ENCODE data around the gene HOXA4.

Gene HOXA4

DNA sequence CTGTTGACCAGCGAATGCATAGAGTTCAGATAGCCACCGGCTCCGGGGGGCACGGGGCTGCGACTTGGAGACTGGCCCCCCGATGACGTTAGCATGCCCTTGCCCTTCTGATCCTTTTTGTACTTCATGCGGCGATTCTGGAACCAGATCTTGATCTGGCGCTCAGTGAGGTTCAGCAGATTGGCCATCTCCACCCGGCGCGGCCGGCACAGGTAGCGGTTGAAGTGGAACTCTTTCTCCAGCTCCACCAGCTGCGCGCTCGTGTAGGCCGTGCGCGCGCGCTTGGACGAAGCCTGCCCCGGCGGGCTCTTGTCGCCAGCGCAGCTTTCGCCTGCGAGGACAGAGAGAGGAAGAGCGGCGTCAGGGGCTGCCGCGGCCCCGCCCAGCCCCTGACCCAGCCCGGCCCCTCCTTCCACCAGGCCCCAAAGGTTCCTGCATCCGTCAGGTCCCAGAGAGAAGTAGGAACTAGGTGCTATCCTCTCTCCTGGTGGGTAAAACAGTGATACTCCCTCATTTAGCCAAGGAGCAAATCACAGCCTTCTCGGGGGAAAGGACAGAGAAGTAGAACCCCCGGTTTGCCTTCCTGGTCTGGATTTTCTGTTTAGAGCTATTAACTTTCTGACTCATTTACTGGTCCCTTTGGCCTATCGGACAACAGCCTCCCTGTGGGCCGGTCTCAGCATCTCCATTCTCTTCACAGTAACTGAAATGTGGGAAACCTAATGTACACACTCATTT lies 22.0 kb downstream of the HOXA4 start:
- peak overlapping the region; percentile 96 for H2BK5ac ChIP-seq (ENCODE audit: low read depth, low read length, poor library complexity, severe bottlenecking)
- H3K23ac ChIP-seq (ENCODE audit: low read length in 2 of 2), result peak overlapping the region in 1 of 2 experiments; percentile 35
- H3K4ac ChIP-seq (ENCODE audit: low read depth in 1 of 2, low read length in 2 of 2), result peak overlapping the region in 1 of 2 experiments; percentile 63
- peak overlapping the region in 1 of 2 experiments; percentile 84 for H2BK12ac ChIP-seq (ENCODE audit: low read length in 2 of 2)
- H4K91ac ChIP-seq (ENCODE audit: low read length), result peak overlapping the region; percentile 66
- no peak overlapping the region for H2BK120ac ChIP-seq (ENCODE audit: low read depth, low read length)
- peaks cover 6 to 26% of the 10 kb centered on the region in 2 experiments for H3K36me3 ChIP-seq (ENCODE audit: control insufficient read depth in 1 of 2, insufficient read depth in 2 of 2, low read depth in 1 of 2, low read length in 2 of 2)
- WGBS, result 9% methylated on average over 35 of the region's 41 CpGs
- H2AK5ac ChIP-seq (ENCODE audit: low read length, severe bottlenecking), result peak overlapping the region; percentile 19
- H3K4me1 ChIP-seq (ENCODE audit: control insufficient read depth, insufficient read depth, low read depth, low read length), result peaks cover 27% of the 10 kb centered on the region
- no peak overlapping the region for H3K14ac ChIP-seq (ENCODE audit: low read length in 2 of 2)
- H2BK15ac ChIP-seq (ENCODE audit: low read depth, poor library complexity, severe bottlenecking), result peak overlapping the region; percentile 85
- no peak overlapping the region for H2AFZ ChIP-seq (ENCODE audit: low read depth, low read length)
- H3K27ac ChIP-seq (ENCODE audit: low read length, poor library complexity, severe bottlenecking), result peak overlapping the region; percentile 92
- H3K79me1 ChIP-seq (replicated peaks; ENCODE audit: low read length, poor library complexity, severe bottlenecking), result no peaks in the 10 kb centered on the region
- peak overlapping the region; percentile 45 to 61 for H3K4me3 ChIP-seq (ENCODE audit: insufficient read depth in 1 of 2, low read depth in 1 of 2, low read length in 2 of 2)
- peak overlapping the region; percentile 6 to 15 for H3K18ac ChIP-seq (ENCODE audit: low read depth in 1 of 2, low read length in 2 of 2)
- peak overlapping the region; percentile 96 for H3K9ac ChIP-seq (ENCODE audit: low read length)
- no peaks in the 10 kb centered on the region for H3K27me3 ChIP-seq (ENCODE audit: control insufficient read depth in 1 of 2, insufficient read depth in 1 of 2, low read length in 2 of 2)
- DNase-seq, result peak; percentile 56
- peak overlapping the region; percentile 82 for H3K4me2 ChIP-seq (ENCODE audit: low read length, poor library complexity, severe bottlenecking)
- peak overlapping the region; percentile 93 for H4K8ac ChIP-seq (ENCODE audit: low read length)
- no peaks in the 10 kb centered on the region for H3K9me3 ChIP-seq (ENCODE audit: control insufficient read depth, low read length)

DNA sequence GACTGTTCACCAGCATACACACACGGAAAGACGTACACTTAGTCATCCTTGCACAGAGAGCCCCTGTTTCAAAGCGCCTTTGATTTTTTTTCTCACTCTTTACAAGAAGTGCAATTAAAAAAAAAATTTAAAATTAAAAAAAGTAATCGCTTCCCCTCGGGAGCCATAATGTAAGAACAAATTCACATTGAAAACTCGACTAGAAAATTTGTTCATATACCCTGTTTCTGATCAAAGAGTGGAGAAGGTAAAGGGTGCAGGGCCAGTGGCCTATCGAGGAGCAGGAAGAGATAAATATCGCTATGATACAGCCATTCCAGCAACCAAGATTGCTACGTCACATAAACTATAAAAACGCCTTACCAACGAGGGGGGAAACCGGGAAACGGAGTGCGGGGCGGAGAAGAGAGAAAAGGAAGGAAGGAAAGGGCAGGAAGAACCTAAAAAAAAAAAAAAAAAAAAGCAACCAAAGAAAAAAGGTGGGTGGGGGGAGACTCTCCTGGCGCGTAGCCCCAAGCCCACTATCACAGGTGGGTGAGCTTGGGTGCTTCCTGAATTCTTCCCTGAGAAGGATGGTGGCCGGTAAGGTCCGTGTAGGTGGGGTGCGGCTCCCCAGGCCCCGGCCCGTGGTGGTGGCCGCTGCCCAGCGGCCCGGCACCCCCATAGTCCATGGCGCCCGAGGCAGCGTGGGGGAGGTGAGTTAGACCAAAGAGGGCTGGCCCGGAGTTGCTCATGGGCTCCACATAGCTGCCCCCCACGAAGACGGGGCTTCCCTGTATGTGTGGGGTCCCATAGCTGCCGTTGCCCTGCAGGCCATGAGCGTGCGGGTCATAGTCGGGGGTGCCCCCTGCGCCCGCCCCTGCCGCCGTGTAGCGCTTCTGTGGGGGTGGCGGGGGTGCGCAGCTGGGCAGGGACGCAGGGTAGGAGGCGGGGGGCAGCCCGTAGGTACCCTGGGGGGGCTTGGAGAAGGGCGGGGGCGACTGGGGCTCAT lies 22.9 kb downstream of the HOXA4 start:
- H3K27me3 ChIP-seq (ENCODE audit: control insufficient read depth in 1 of 2, insufficient read depth in 1 of 2, low read length in 2 of 2), result no peaks in the 10 kb centered on the region
- peak overlapping the region; percentile 96 for H2BK5ac ChIP-seq (ENCODE audit: low read depth, low read length, poor library complexity, severe bottlenecking)
- peak overlapping the region; percentile 82 for H3K4me2 ChIP-seq (ENCODE audit: low read length, poor library complexity, severe bottlenecking)
- H3K9me3 ChIP-seq (ENCODE audit: control insufficient read depth, low read length), result no peaks in the 10 kb centered on the region
- H2AK5ac ChIP-seq (ENCODE audit: low read length, severe bottlenecking), result peak overlapping the region; percentile 88
- H3K79me1 ChIP-seq (replicated peaks; ENCODE audit: low read length, poor library complexity, severe bottlenecking), result no peaks in the 10 kb centered on the region
- peaks cover 33% of the 10 kb centered on the region for H3K4me1 ChIP-seq (ENCODE audit: control insufficient read depth, insufficient read depth, low read depth, low read length)
- peak overlapping the region; percentile 63 to 89 for H3K4ac ChIP-seq (ENCODE audit: low read depth in 1 of 2, low read length in 2 of 2)
- H3K14ac ChIP-seq (ENCODE audit: low read length in 2 of 2), result no peak overlapping the region
- H2AFZ ChIP-seq (ENCODE audit: low read depth, low read length), result no peak overlapping the region
- H3K4me3 ChIP-seq (ENCODE audit: insufficient read depth in 1 of 2, low read depth in 1 of 2, low read length in 2 of 2), result peak overlapping the region; percentile 26 to 65
- H2BK120ac ChIP-seq (ENCODE audit: low read depth, low read length), result no peak overlapping the region
- H4K8ac ChIP-seq (ENCODE audit: low read length), result peak overlapping the region; percentile 93
- H3K18ac ChIP-seq (ENCODE audit: low read depth in 1 of 2, low read length in 2 of 2), result peak overlapping the region; percentile 6 to 15
- peak overlapping the region; percentile 92 for H3K27ac ChIP-seq (ENCODE audit: low read length, poor library complexity, severe bottlenecking)
- H3K9ac ChIP-seq (ENCODE audit: low read length), result peak overlapping the region; percentile 96
- H3K36me3 ChIP-seq (ENCODE audit: control insufficient read depth in 1 of 2, insufficient read depth in 2 of 2, low read depth in 1 of 2, low read length in 2 of 2), result peaks cover 6 to 26% of the 10 kb centered on the region in 2 experiments
- peak overlapping the region; percentile 85 for H2BK15ac ChIP-seq (ENCODE audit: low read depth, poor library complexity, severe bottlenecking)
- DNase-seq, result peak; percentile 22
- peak overlapping the region; percentile 85 for H4K91ac ChIP-seq (ENCODE audit: low read length)
- peak overlapping the region in 1 of 2 experiments; percentile 81 for H3K23ac ChIP-seq (ENCODE audit: low read length in 2 of 2)
- 19% methylated on average over 39 of the region's 47 CpGs for WGBS
- peak overlapping the region; percentile 2 to 84 for H2BK12ac ChIP-seq (ENCODE audit: low read length in 2 of 2)

- H2AFZ ChIP-seq (ENCODE audit: low read depth, low read length), result no peak overlapping the region
- H2BK120ac ChIP-seq (ENCODE audit: low read depth, low read length), result peak overlapping the region; percentile 66
- H3K36me3 ChIP-seq (ENCODE audit: control insufficient read depth in 1 of 2, insufficient read depth in 2 of 2, low read depth in 1 of 2, low read length in 2 of 2), result peaks cover 6 to 27% of the 10 kb centered on the region in 2 experiments
- peak overlapping the region; percentile 76 for H4K8ac ChIP-seq (ENCODE audit: low read length)
- H3K4ac ChIP-seq (ENCODE audit: low read depth in 1 of 2, low read length in 2 of 2), result peak overlapping the region; percentile 52 to 54
- peaks cover 33% of the 10 kb centered on the region for H3K4me1 ChIP-seq (ENCODE audit: control insufficient read depth, insufficient read depth, low read depth, low read length)
- peak overlapping the region; percentile 96 for H3K9ac ChIP-seq (ENCODE audit: low read length)
- no peak overlapping the region for H2BK15ac ChIP-seq (ENCODE audit: low read depth, poor library complexity, severe bottlenecking)
- H3K18ac ChIP-seq (ENCODE audit: low read depth in 1 of 2, low read length in 2 of 2), result peak overlapping the region; percentile 70 to 85
- H3K27me3 ChIP-seq (ENCODE audit: control insufficient read depth in 1 of 2, insufficient read depth in 1 of 2, low read length in 2 of 2), result no peaks in the 10 kb centered on the region
- H3K79me1 ChIP-seq (replicated peaks; ENCODE audit: low read length, poor library complexity, severe bottlenecking), result no peaks in the 10 kb centered on the region
- peak overlapping the region; percentile 47 to 65 for H3K4me3 ChIP-seq (ENCODE audit: insufficient read depth in 1 of 2, low read depth in 1 of 2, low read length in 2 of 2)
- peak overlapping the region in 1 of 2 experiments; percentile 6 for H3K23ac ChIP-seq (ENCODE audit: low read length in 2 of 2)
- H2BK12ac ChIP-seq (ENCODE audit: low read length in 2 of 2), result no peak overlapping the region
- DNase-seq, result no peak
- peak overlapping the region; percentile 96 for H2BK5ac ChIP-seq (ENCODE audit: low read depth, low read length, poor library complexity, severe bottlenecking)
- peak overlapping the region; percentile 90 for H4K91ac ChIP-seq (ENCODE audit: low read length)
- no peak overlapping the region for H3K14ac ChIP-seq (ENCODE audit: low read length in 2 of 2)
- peak overlapping the region; percentile 73 for H3K4me2 ChIP-seq (ENCODE audit: low read length, poor library complexity, severe bottlenecking)
- H3K9me3 ChIP-seq (ENCODE audit: control insufficient read depth, low read length), result no peaks in the 10 kb centered on the region
- peak overlapping the region; percentile 82 for H3K27ac ChIP-seq (ENCODE audit: low read length, poor library complexity, severe bottlenecking)
- WGBS, result 42% methylated on average over 5 of the region's 14 CpGs
- peak overlapping the region; percentile 18 for H2AK5ac ChIP-seq (ENCODE audit: low read length, severe bottlenecking)
Observed at GRCh38 chr7:27106901-27107240, 23.7 kb downstream of the HOXA4 start.
